H1 (cell line): Measurements from ENCODE around the gene ASMTL. TPM values are rescaled to one million over a fixed set of nuclear protein-coding genes. Genes with fewer than 3 reads are reported as not detected.

Experiments
- CTCF ChIA-PET: fragments of 300-600 bp; sonication (Branson Sonifier 250); formaldehyde crosslinking; loops from one replicate; lab custom pipeline; 2021; ENCODE audit not compliant: partially characterized antibody; lab: Charles Lee
- POLR2A ChIA-PET: fragments of 300-600 bp; sonication (Branson Sonifier 250); formaldehyde crosslinking; loops from one replicate; lab custom pipeline; 2021; ENCODE audit warnings: inconsistent platforms; ENCODE audit not compliant: partially characterized antibody; lab: Charles Lee
- DNase-seq, 2 experiments: peaks; one replicate each; pipeline versions ENCODE4 v3.0.0 to v3.0.0-alpha.2; 2010 to 2022; ENCODE audit warnings: low spot score in 2 of 2, low read depth in 1 of 2, mixed read lengths in 1 of 2
- FAIRE-seq: peaks from 2 replicates; lab custom pipeline; 2011; peaks lifted over from hg19 to GRCh38; lab: Jason Lieb, UNC
- H2AFZ ChIP-seq: 2 replicates; pipeline ENCODE4 v1.8.1; 2012; ENCODE audit warnings: low read length, inconsistent platforms
- H2AK5ac ChIP-seq: 2 replicates; pipeline ENCODE4 v1.6.1; 2013; ENCODE audit warnings: low read depth, low read length
- H2BK120ac ChIP-seq: replicated peaks from 2 replicates; pipeline ENCODE3; 2013; ENCODE audit warnings: low read depth, low read length, inconsistent platforms
- H2BK12ac ChIP-seq: 2 replicates; pipeline ENCODE4 v1.6.1; 2013; ENCODE audit warnings: low read depth, low read length
- H2BK15ac ChIP-seq: 2 replicates; pipeline ENCODE4 v1.6.1; 2013; ENCODE audit warnings: low read length
- H2BK20ac ChIP-seq: 2 replicates; pipeline ENCODE4 v1.6.1; 2013; ENCODE audit warnings: low read length
- H2BK5ac ChIP-seq: 2 replicates; pipeline ENCODE4 v1.6.1; 2013; ENCODE audit warnings: low read depth, low read length
- H3K14ac ChIP-seq: 2 replicates; pipeline ENCODE4 v1.6.1; 2013; ENCODE audit warnings: inconsistent platforms; ENCODE audit not compliant: insufficient read length
- H3K18ac ChIP-seq: 2 replicates; pipeline ENCODE4 v1.6.1; 2013; ENCODE audit warnings: low read length; ENCODE audit errors: extremely low read depth
- H3K23ac ChIP-seq: 2 replicates; pipeline ENCODE4 v1.6.1; 2013; ENCODE audit warnings: inconsistent platforms; ENCODE audit not compliant: insufficient read length
- H3K23me2 ChIP-seq: 2 replicates; pipeline ENCODE4 v1.6.1; 2013; ENCODE audit warnings: low read depth, low read length
- H3K27ac ChIP-seq: 2 replicates; pipeline ENCODE4 v1.6.1; 2011; ENCODE audit warnings: low read depth, low read length, inconsistent platforms
- H3K27me3 ChIP-seq, 4 experiments: replicated peaks in 1 of 4; 1 replicate in 1 of 4; 2 replicates in 3 of 4; pipeline versions ENCODE4 v1.6.1 to v1.8.1; 2011 to 2013; ENCODE audit warnings: low read length in 3 of 4, mild to moderate bottlenecking in 3 of 4, inconsistent platforms in 2 of 4, mixed read lengths in 2 of 4, moderate library complexity in 1 of 4; ENCODE audit not compliant: control insufficient read depth in 3 of 4, insufficient read depth in 3 of 4; ENCODE audit errors: extremely low read depth in 1 of 4
- H3K36me3 ChIP-seq, 4 experiments: 2 replicates each; pipeline versions ENCODE4 v1.6.1 to v1.8.1; 2011 to 2013; ENCODE audit warnings: mild to moderate bottlenecking in 4 of 4, low read length in 3 of 4, moderate library complexity in 2 of 4, control low read depth in 1 of 4, inconsistent platforms in 1 of 4; ENCODE audit not compliant: insufficient read depth in 4 of 4, control insufficient read depth in 2 of 4
- H3K4ac ChIP-seq: replicated peaks from 2 replicates; pipeline ENCODE3; 2013; ENCODE audit warnings: low read length, low read depth, mixed read lengths, inconsistent platforms; ENCODE audit not compliant: insufficient read length
- H3K4me1 ChIP-seq, 4 experiments: replicated peaks in 1 of 4; 1 replicate in 1 of 4; 2 replicates in 3 of 4; pipeline versions ENCODE4 v1.6.1 to v1.8.1; 2011 to 2013; ENCODE audit warnings: low read length in 3 of 4, inconsistent platforms in 2 of 4, mixed read lengths in 1 of 4; ENCODE audit not compliant: insufficient read depth in 4 of 4, control insufficient read depth in 3 of 4
- H3K4me2 ChIP-seq, 2 experiments: 2 replicates each; pipeline versions ENCODE4 v1.6.1 to v1.8.1; 2011 to 2013; ENCODE audit warnings: low read depth in 2 of 2, low read length in 2 of 2, control low read depth in 1 of 2, inconsistent platforms in 1 of 2, mild to moderate bottlenecking in 1 of 2; ENCODE audit not compliant: insufficient read depth in 1 of 2
- H3K4me3 ChIP-seq, 4 experiments: fragments of 200-600, 300-600 bp in 1 of 4; sonication (generic), shearing (Covaris generic), sonication (Bioruptor Twin) in 1 of 4; 2 replicates each; pipeline versions ENCODE4 v1.5.1 to v1.8.1; 2011 to 2016; ENCODE audit warnings: low read length in 4 of 4, low read depth in 3 of 4, control low read depth in 2 of 4, inconsistent platforms in 2 of 4, mild to moderate bottlenecking in 2 of 4, mixed read lengths in 1 of 4, moderate library complexity in 1 of 4; ENCODE audit not compliant: insufficient read depth in 2 of 4; ENCODE audit errors: extremely low read depth in 1 of 4
- H3K56ac ChIP-seq: replicated peaks from 2 replicates; pipeline ENCODE3; 2013; ENCODE audit warnings: low read depth, mild to moderate bottlenecking, mixed read lengths, low read length, inconsistent platforms; ENCODE audit not compliant: insufficient read length
- H3K79me1 ChIP-seq: 2 replicates; pipeline ENCODE4 v1.6.1; 2013; ENCODE audit warnings: low read depth, low read length, control low read depth
- H3K79me2 ChIP-seq, 2 experiments: 2 replicates each; pipeline versions ENCODE4 v1.6.1 to v1.8.1; 2012 to 2013; ENCODE audit warnings: low read length in 2 of 2, mild to moderate bottlenecking in 2 of 2, inconsistent platforms in 1 of 2; ENCODE audit not compliant: insufficient read depth in 2 of 2, control insufficient read depth in 1 of 2
- H3K9ac ChIP-seq, 4 experiments: replicated peaks in 1 of 4; 1 replicate in 1 of 4; 2 replicates in 3 of 4; pipeline versions ENCODE4 v1.6.1 to v1.8.1; 2011 to 2013; ENCODE audit warnings: low read depth in 3 of 4, low read length in 3 of 4, control low read depth in 2 of 4, mild to moderate bottlenecking in 2 of 4, moderate library complexity in 2 of 4, inconsistent platforms in 1 of 4; ENCODE audit errors: extremely low read depth in 1 of 4
- H3K9me3 ChIP-seq, 2 experiments: 2 replicates each; pipeline versions ENCODE4 v1.6.1 to v1.8.1; 2012 to 2013; ENCODE audit warnings: mild to moderate bottlenecking in 2 of 2, moderate library complexity in 2 of 2, control low read depth in 1 of 2, inconsistent platforms in 1 of 2, low read depth in 1 of 2, low read length in 1 of 2, mixed read lengths in 1 of 2; ENCODE audit not compliant: insufficient read depth in 2 of 2
- H4K20me1 ChIP-seq, 2 experiments: replicated peaks in 1 of 2; 2 replicates each; pipeline versions ENCODE3 to v1.8.1; 2011 to 2013; ENCODE audit warnings: inconsistent platforms in 2 of 2, low read length in 2 of 2, mild to moderate bottlenecking in 1 of 2; ENCODE audit not compliant: insufficient read depth in 2 of 2, control insufficient read depth in 1 of 2
- H4K5ac ChIP-seq: 2 replicates; pipeline ENCODE4 v1.6.1; 2013; ENCODE audit warnings: low read length, low read depth, mixed read lengths, inconsistent platforms; ENCODE audit not compliant: insufficient read length
- H4K8ac ChIP-seq: 2 replicates; pipeline ENCODE4 v1.8.0; 2013; ENCODE audit warnings: mild to moderate bottlenecking, moderate library complexity, low read length, inconsistent platforms; ENCODE audit not compliant: insufficient read depth; ENCODE audit errors: extremely low read depth
- H4K91ac ChIP-seq: replicated peaks from 2 replicates; pipeline ENCODE3; 2013; ENCODE audit warnings: low read length, mixed read lengths, inconsistent platforms; ENCODE audit not compliant: insufficient read length
- KDM4A ChIP-seq: IDR thresholded peaks from one replicate; pipeline ENCODE4 v1.7.1; 2012; ENCODE audit warnings: low read depth, mild to moderate bottlenecking, moderate library complexity, low read length, inconsistent platforms; ENCODE audit not compliant: severe bottlenecking
- WGBS, 2 experiments: shearing (Covaris generic) in 1 of 2; methylation state at CpG; one replicate each; pipeline versions ENCODE4 v1.1.6 to v1.1.7; 2013 to 2015; ENCODE audit warnings: low lambda C conversion rate in 2 of 2, mixed read lengths in 2 of 2, inconsistent platforms in 1 of 2, low coverage in 1 of 2, missing lambda C conversion rate in 1 of 2; ENCODE audit not compliant: insufficient replicate concordance in 2 of 2, insufficient coverage in 1 of 2, insufficient read length in 1 of 2; ENCODE audit errors: extremely low coverage in 1 of 2, missing lambda C conversion rate in 1 of 2; 5-methylcytosine and 5-hydroxymethylcytosine counted together
- polyA plus RNA-seq, 7 experiments: library from polyadenylated mRNA; depleted of rRNA in 3 of 7; stranded (reverse) in 5 of 7; unstranded in 2 of 7; fragments of >200 nt in 5 of 7; fragments of 200-250 nt in 2 of 7; gene quantifications; 1 replicate in 5 of 7; 2 replicates in 1 of 7; 4 replicates in 1 of 7; pipeline versions ENCODE4 v1.2.1 to v1.2.3, GENCODE V29; 2011 to 2013; ENCODE audit warnings: missing spikeins in 2 of 7, mixed read lengths in 2 of 7
- total RNA-seq: library from RNA; stranded (reverse); fragmentation: NEBNext Ultra II Directional; extraction: Animal tissue kit (Norgen Biotek cat#: 25700); gene quantifications from 2 replicates; pipeline ENCODE4 v1.2.1, GENCODE V29; 2021

Gene ASMTL
- total and polyA plus RNA-seq, 2 of the 8 experiments (the other 6 are each of a cell fraction or from before 2014, with no cell fraction given): 75.6 to 81.4 TPM

DNA sequence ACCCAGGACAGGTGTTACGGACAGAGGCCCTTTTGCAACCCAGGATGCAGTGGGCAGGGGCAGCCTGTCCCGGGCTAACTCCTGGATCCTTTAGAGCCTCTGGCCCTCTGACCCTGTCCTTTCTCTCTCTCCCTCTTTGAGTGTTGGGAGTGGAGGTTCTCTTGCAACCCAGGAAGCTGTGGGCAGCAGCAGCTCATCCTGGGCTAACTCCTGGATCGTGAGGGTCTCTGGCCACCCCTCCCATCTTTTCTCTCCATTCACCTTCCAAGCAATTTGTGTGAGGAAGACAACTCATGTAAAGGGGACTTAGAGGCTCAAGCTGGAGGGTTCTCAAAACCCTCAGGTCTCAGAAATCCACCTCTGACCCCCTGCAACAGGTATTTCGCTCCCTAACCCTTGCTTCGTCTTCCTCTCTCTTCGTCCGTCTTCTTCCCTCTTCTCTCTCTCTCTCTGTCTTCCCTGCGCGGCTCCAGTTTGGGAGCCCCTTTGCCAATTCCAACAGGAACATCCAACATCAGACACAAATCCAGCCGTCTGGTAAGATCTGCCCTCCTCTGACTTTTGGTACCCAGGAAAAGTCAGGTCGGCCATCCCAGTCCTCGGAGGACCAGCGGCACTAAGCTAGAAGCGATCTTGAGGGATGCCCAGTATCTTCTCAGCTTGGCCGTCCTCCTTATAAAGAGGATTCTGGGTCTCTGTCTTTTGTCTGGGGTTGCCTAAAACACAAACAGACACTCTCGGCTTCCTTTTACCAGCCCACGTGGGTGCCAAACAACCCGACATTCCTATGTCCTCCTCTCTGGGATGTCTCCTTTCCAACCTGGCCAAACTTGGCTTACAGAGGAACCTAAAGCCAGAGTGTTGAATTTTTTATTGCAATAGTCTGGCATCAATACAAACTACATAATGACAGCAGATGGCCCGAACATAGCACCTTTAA lies 7.9 kb downstream of the ASMTL start:
- H3K27me3 ChIP-seq: no peaks in the 10 kb centered on the region
- H3K9me3 ChIP-seq: peaks cover 4 to 22% of the 10 kb centered on the region in 2 experiments; a peak in 3 of 4 replicates
- H3K4me2 ChIP-seq: no peak overlapping the region
- no peak overlapping the region for H3K56ac ChIP-seq
- peaks cover 39 to 82% of the 10 kb centered on the region in 2 experiments for H3K79me2 ChIP-seq
- no peak overlapping the region for H3K23ac ChIP-seq
- H2BK5ac ChIP-seq: no peak overlapping the region
- no peak overlapping the region for H2AFZ ChIP-seq
- peaks cover 4 to 45% (median 14%) of the 10 kb centered on the region in 4 experiments; a peak in 6 of 8 replicates for H3K36me3 ChIP-seq
- DNase-seq (no peak), FAIRE-seq (no peak)
- H3K4ac ChIP-seq: no peak overlapping the region
- no peak overlapping the region for H3K14ac ChIP-seq
- H2BK15ac ChIP-seq: no peak overlapping the region
- H2BK20ac ChIP-seq: no peak overlapping the region
- H4K20me1 ChIP-seq: peaks cover 0 to 5% of the 10 kb centered on the region in 2 experiments
- 86% methylated on average over 18 of the region's 19 CpGs; no CpG with 5 or more reads in 1 of the 2 experiments for WGBS, 2 experiments
- H3K4me1 ChIP-seq: no peaks in the 10 kb centered on the region
- CTCF ChIA-PET: no interaction called here
- no peak overlapping the region for H3K27ac ChIP-seq
- no peak overlapping the region for H2BK120ac ChIP-seq
- H3K4me3 ChIP-seq: no peak overlapping the region
- H4K8ac ChIP-seq: no peak overlapping the region
- H3K79me1 ChIP-seq: peaks cover 36% of the 10 kb centered on the region
- no peak overlapping the region for H2BK12ac ChIP-seq
- no peak overlapping the region for H3K9ac ChIP-seq
- POLR2A ChIA-PET: no interaction called here
- H4K5ac ChIP-seq: no peak overlapping the region
- H4K91ac ChIP-seq: no peak overlapping the region
- peaks cover 9% of the 10 kb centered on the region; the same call in 1 of the 2 replicates for H3K23me2 ChIP-seq
- H2AK5ac ChIP-seq: no peak overlapping the region
- H3K18ac ChIP-seq: no peak overlapping the region
- TF ChIP-seq KDM4A: no peak
